Ovary (tissue), 3 donors: ENCODE data around the gene CTNNA3.

Source experiments
- POLR2A ChIP-seq: fragments of 450-650 bp; IDR thresholded peaks from one replicate; pipeline ENCODE4 v1.6.1; 2017; ENCODE audit warnings: antibody characterized with exemption, mild to moderate bottlenecking, moderate library complexity
- TF ChIP-seq, protein P1 (sequence below), 3 donors: fragments of 450-650 bp in 2 of 3; fragments of 200-600 bp in 1 of 3; IDR thresholded peaks; one replicate each; pipeline versions ENCODE4 v1.5.1 to v1.8.0; 2016 to 2022; ENCODE audit warnings: antibody characterized with exemption in 3 of 3, mild to moderate bottlenecking in 1 of 3
- donor health status: DM: no; HTN: no; CAD: no.

DNA sequence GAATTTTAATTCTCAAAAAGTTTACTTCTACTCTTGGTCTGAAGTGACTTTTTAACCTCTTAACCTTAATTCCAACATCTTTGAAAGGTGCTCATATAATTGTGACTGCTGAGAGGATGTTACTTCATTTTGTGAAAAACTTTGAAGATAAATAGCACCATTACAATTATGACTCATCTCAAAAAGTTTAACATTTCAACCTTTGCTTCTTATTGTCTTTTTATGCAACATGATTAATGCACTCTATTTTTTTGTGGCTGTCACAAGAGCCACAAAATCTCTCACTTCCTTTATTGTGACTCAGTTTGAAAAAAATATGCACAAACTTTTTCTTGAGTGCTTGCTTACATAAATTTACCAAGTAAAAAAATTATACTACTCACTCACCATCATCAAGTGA is 387.1 kb downstream of the CTNNA3 start:
- TF ChIP-seq, protein P1, sequence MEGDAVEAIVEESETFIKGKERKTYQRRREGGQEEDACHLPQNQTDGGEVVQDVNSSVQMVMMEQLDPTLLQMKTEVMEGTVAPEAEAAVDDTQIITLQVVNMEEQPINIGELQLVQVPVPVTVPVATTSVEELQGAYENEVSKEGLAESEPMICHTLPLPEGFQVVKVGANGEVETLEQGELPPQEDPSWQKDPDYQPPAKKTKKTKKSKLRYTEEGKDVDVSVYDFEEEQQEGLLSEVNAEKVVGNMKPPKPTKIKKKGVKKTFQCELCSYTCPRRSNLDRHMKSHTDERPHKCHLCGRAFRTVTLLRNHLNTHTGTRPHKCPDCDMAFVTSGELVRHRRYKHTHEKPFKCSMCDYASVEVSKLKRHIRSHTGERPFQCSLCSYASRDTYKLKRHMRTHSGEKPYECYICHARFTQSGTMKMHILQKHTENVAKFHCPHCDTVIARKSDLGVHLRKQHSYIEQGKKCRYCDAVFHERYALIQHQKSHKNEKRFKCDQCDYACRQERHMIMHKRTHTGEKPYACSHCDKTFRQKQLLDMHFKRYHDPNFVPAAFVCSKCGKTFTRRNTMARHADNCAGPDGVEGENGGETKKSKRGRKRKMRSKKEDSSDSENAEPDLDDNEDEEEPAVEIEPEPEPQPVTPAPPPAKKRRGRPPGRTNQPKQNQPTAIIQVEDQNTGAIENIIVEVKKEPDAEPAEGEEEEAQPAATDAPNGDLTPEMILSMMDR (IDR thresholded peaks at IDR 0.05) = no peak
- TF ChIP-seq POLR2A = no peak
